ENCODE data around the gene TMEM204.

The TMEM204 gene

GRCh38 chr16:1580956-1581355 lies 47.5 kb downstream of the TMEM204 start:
- no peak overlapping the region for H3K27ac ChIP-seq
- CTCF ChIA-PET: no interaction called here
- TF ChIP-seq CTCF (conservative IDR thresholded peaks at IDR 0.05; ENCODE audit: low read depth): no peak
- POLR2A ChIA-PET (ENCODE audit: low non-redundant PET): no interaction called here
- DNase-seq (ENCODE audit: low spot score): no peak

- TF ChIP-seq CTCF (conservative IDR thresholded peaks at IDR 0.05; ENCODE audit: low read depth): no peak
- H3K27ac ChIP-seq: no peak overlapping the region
- CTCF ChIA-PET: no interaction called here
- DNase-seq (ENCODE audit: low spot score): no peak
- POLR2A ChIA-PET (ENCODE audit: low non-redundant PET): no interaction called here
These were observed 48.3 kb downstream of the TMEM204 start for GRCh38 chr16:1581804-1582203.

GRCh38 chr16:1583180-1583579 lies 49.7 kb downstream of the TMEM204 start:
- ChIA-PET CTCF (no interaction called here), POLR2A (ENCODE audit: low non-redundant PET) (no interaction called here)
- no peak overlapping the region for H3K27ac ChIP-seq
- TF ChIP-seq CTCF (conservative IDR thresholded peaks at IDR 0.05; ENCODE audit: low read depth): no peak
- DNase-seq (ENCODE audit: low spot score): no peak

GRCh38 chr16:1584926-1585484 lies 51.5 kb downstream of the TMEM204 start:
- DNase-seq (ENCODE audit: low spot score): no peak
- TF ChIP-seq CTCF (conservative IDR thresholded peaks at IDR 0.05; ENCODE audit: low read depth): no peak
- ChIA-PET CTCF (interaction anchor here (0.6 kb wide), 1 partner anchor 434 kb away, joined by 3 read pairs; no protein-coding TSS in a partner anchor), POLR2A (ENCODE audit: low non-redundant PET) (no interaction called here)
- no peak overlapping the region for H3K27ac ChIP-seq

- ChIA-PET CTCF (no interaction called here), POLR2A (ENCODE audit: low non-redundant PET) (no interaction called here)
- no peak for DNase-seq (ENCODE audit: low spot score)
- TF ChIP-seq CTCF (conservative IDR thresholded peaks at IDR 0.05; ENCODE audit: low read depth): no peak
- no peak overlapping the region for H3K27ac ChIP-seq
These were observed 56.9 kb downstream of the TMEM204 start for GRCh38 chr16:1590366-1590765.

- ChIA-PET CTCF (interaction anchor here (0.6 kb wide), 2 partner anchors 28 to 95 kb away, joined by 3 read pairs; no protein-coding TSS in a partner anchor), POLR2A (ENCODE audit: low non-redundant PET) (no interaction called here)
- TF ChIP-seq CTCF (conservative IDR thresholded peaks at IDR 0.05; ENCODE audit: low read depth): no peak
- no peak overlapping the region for H3K27ac ChIP-seq
- no peak for DNase-seq (ENCODE audit: low spot score)
These were observed 57.7 kb downstream of the TMEM204 start for GRCh38 chr16:1590930-1591705.

Data from RWPE1 (cell line).